HepG2 (cell line): ENCODE results near the gene PLEKHG2. TPM values are rescaled to one million over a fixed set of nuclear protein-coding genes. Genes with fewer than 3 reads are reported as not detected.
A peak's percentile ranks its signal among the peaks of the same experiment; 100 is the strongest.

Source experiments
- ELF1 ChIP-seq: sonication (generic); formaldehyde crosslinking; IDR thresholded peaks from 2 replicates; pipeline ENCODE4 v1.4.0; 2020; ENCODE audit warnings: missing genetic modification reagents
- GABPB1 ChIP-seq: IDR thresholded peaks from 2 replicates; pipeline ENCODE4 v1.6.1; 2016; ENCODE audit warnings: mild to moderate bottlenecking, missing genetic modification reagents, moderate library complexity, missing compliant biosample characterization
- HIVEP1 ChIP-seq: sonication (generic); formaldehyde crosslinking; IDR thresholded peaks from 2 replicates; pipeline ENCODE4 v1.4.0; 2020; ENCODE audit warnings: mild to moderate bottlenecking, missing genetic modification reagents
- KLF12 ChIP-seq: sonication (generic); formaldehyde crosslinking; IDR thresholded peaks from 2 replicates; pipeline ENCODE4 v1.4.0; 2020; ENCODE audit warnings: missing genetic modification reagents, borderline replicate concordance
- MBD4 ChIP-seq: IDR thresholded peaks from 2 replicates; pipeline ENCODE4 v1.6.1; 2012; ENCODE audit warnings: low read length, inconsistent platforms, borderline replicate concordance
- PAF1 ChIP-seq: IDR thresholded peaks from 2 replicates; pipeline ENCODE4 v1.6.1; 2016; ENCODE audit warnings: missing genetic modification reagents, missing compliant biosample characterization
- RAD21 ChIP-seq: fragments of 450-650 bp; formaldehyde crosslinking; IDR thresholded peaks from 2 replicates; pipeline ENCODE4 v1.5.0; 2020; ENCODE audit warnings: mild to moderate bottlenecking
- REL ChIP-seq: sonication (generic); formaldehyde crosslinking; conservative IDR thresholded peaks from 2 replicates; pipeline ENCODE4 v1.8.0; 2022; ENCODE audit warnings: mild to moderate bottlenecking, missing genetic modification reagents, moderate library complexity
- RFXANK ChIP-seq: IDR thresholded peaks from 2 replicates; pipeline ENCODE4 v1.6.1; 2016
- STAT5B ChIP-seq: sonication (generic); formaldehyde crosslinking; IDR thresholded peaks from 2 replicates; pipeline ENCODE4 v1.4.0; 2020; ENCODE audit warnings: missing genetic modification reagents
- XRCC5 ChIP-seq: fragments of 200-400 bp; formaldehyde crosslinking; optimal IDR thresholded peaks from 2 replicates; pipeline ENCODE3; 2017; ENCODE audit warnings: mild to moderate bottlenecking, low read length
- ZBTB10 ChIP-seq: sonication (generic); formaldehyde crosslinking; IDR thresholded peaks from 2 replicates; pipeline ENCODE4 v1.4.0; 2020; ENCODE audit warnings: missing genetic modification reagents, borderline replicate concordance
- ZNF10 ChIP-seq: sonication (generic); formaldehyde crosslinking; IDR thresholded peaks from 2 replicates; pipeline ENCODE4 v1.4.0; 2020; ENCODE audit warnings: mild to moderate bottlenecking, low read depth, missing genetic modification reagents, borderline replicate concordance
- ZNF225 ChIP-seq: sonication (generic); formaldehyde crosslinking; IDR thresholded peaks from 2 replicates; pipeline ENCODE4 v1.4.0; 2020; ENCODE audit warnings: mild to moderate bottlenecking, missing genetic modification reagents
- ZNF263 ChIP-seq: sonication (generic); formaldehyde crosslinking; IDR thresholded peaks from 2 replicates; pipeline ENCODE4 v1.4.0; 2020; ENCODE audit warnings: missing genetic modification reagents
- ZNF292 ChIP-seq: sonication (generic); formaldehyde crosslinking; IDR thresholded peaks from 2 replicates; pipeline ENCODE4 v1.8.1; 2022; ENCODE audit warnings: mild to moderate bottlenecking, low read depth, missing genetic modification reagents, borderline replicate concordance
- ZNF414 ChIP-seq: sonication (generic); formaldehyde crosslinking; IDR thresholded peaks from 2 replicates; pipeline ENCODE4 v1.5.0; 2020; ENCODE audit warnings: missing genetic modification reagents
- ZNF432 ChIP-seq: sonication (generic); formaldehyde crosslinking; IDR thresholded peaks from 2 replicates; pipeline ENCODE4 v1.5.0; 2020; ENCODE audit warnings: missing genetic modification reagents, mild to moderate bottlenecking, borderline replicate concordance
- ZNF577 ChIP-seq: sonication (generic); formaldehyde crosslinking; IDR thresholded peaks from 2 replicates; pipeline ENCODE4 v1.4.0; 2020; ENCODE audit warnings: mild to moderate bottlenecking, low read depth, missing genetic modification reagents, borderline replicate concordance
- ZNF879 ChIP-seq: sonication (generic); formaldehyde crosslinking; IDR thresholded peaks from 2 replicates; pipeline ENCODE4 v1.8.1; 2023; ENCODE audit warnings: missing genetic modification reagents
- polyA plus RNA-seq, 8 experiments: library from polyadenylated mRNA; depleted of rRNA in 3 of 8; stranded (reverse) in 7 of 8; unstranded in 1 of 8; fragments of >200 nt; fragmentation: Illumina TruSeq in 4 of 8; extraction: Trizol in 4 of 8; gene quantifications; 2 replicates each; pipeline versions ENCODE4 v1.2.1 to v1.2.3, GENCODE V29; 2011 to 2016; ENCODE audit warnings: low read depth in 4 of 8, missing spikeins in 1 of 8, mixed read lengths in 1 of 8; ENCODE audit not compliant: insufficient read depth in 1 of 8
- total RNA-seq, 5 experiments: library from RNA; depleted of rRNA; stranded (reverse); fragments of >200 nt; fragmentation: Illumina TruSeq; extraction: Trizol; gene quantifications; 2 replicates each; pipeline ENCODE4 v1.2.3, GENCODE V29; 2016; ENCODE audit warnings: low read depth in 1 of 5
- TF ChIP-seq, protein P1 (sequence below): sonication (generic); formaldehyde crosslinking; IDR thresholded peaks from 2 replicates; pipeline ENCODE4 v1.4.0; 2020; ENCODE audit warnings: missing genetic modification reagents
- TF ChIP-seq, protein P2 (sequence below): sonication (generic); formaldehyde crosslinking; IDR thresholded peaks from 2 replicates; pipeline ENCODE4 v1.8.0; 2023; ENCODE audit warnings: mild to moderate bottlenecking, missing genetic modification reagents

The PLEKHG2 gene
- total and polyA plus RNA-seq, 2 of the 13 experiments (the other 11 are each of a cell fraction or from before 2014, with no cell fraction given), result 3.6 to 6.8 TPM

DNA sequence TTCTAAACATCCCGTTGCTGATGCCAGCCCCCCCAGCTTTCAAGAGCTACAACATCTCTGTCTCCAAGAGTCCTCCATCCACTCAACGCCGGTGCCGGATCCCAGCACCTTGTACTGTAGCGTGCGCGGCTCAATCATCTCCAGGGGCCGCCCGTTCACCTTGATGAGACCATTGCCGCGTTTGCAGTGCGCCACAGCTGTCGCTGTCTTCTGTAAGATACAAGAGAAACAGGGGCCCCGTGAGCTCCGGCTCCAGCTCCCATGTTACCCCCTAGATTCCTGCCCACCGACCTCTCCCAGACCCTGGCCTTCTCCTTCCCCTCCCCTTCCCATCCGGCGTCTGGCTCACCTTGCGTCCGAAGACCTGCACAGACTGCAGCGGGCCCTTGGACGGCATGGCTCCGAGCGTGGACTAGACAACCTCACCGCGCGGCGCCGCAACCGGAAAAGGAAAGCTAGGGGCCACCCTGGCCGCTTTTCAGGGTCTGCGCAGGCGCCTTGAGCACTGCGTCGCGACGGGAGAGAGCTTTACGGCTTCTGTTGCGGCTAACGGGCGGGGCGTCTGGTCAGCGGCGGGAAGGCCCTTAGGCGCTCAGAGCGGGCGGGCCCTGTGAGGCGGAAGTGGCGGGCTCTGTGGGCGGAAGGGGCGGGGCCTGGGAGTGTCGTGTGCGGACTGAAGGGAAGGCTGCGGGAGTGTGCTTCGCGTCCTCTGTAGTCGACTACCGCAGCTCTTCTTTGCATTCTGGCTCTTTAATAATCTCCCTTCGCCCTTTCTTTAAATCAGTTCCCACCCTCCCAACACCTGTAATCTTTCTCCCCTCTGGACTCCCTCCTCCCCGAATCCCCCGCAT, 23.3 kb downstream of the PLEKHG2 start, which contains the start of gene RPS16 (continued):
- TF ChIP-seq ZNF10 (no peak), ZNF292 (CRISPR knock-in tag) (no peak), ZNF879 (CRISPR knock-in tag) (no peak), ZNF414 (peak; percentile 52; the same call in 1 of the 2 replicates), MBD4 (no peak), ZNF432 (no peak), XRCC5 (no peak), REL (CRISPR knock-in tag) (peak; percentile 84; the same call in 1 of the 2 replicates), ELF1 (CRISPR knock-in tag) (peak; percentile 95), ZBTB10 (CRISPR knock-in tag) (no peak), STAT5B (CRISPR knock-in tag) (no peak), HIVEP1 (peak; percentile 51), ZNF577 (CRISPR knock-in tag) (0 out of 2 replicates have a peak, but pooled peaks have one; percentile 7), KLF12 (0 out of 2 replicates have a peak, but pooled peaks have one; percentile 27), PAF1 (CRISPR knock-in tag) (no peak), RAD21 (CRISPR knock-in tag) (no peak; the same call in none of the 2 replicates), GABPB1 (peak; percentile 99), RFXANK (CRISPR knock-in tag) (0 out of 2 replicates have a peak, but pooled peaks have one; percentile 72), ZNF225 (CRISPR knock-in tag) (peak; percentile 97), ZNF263 (CRISPR knock-in tag) (0 out of 2 replicates have a peak, but pooled peaks have one; percentile 39)
- TF ChIP-seq, protein P1, sequence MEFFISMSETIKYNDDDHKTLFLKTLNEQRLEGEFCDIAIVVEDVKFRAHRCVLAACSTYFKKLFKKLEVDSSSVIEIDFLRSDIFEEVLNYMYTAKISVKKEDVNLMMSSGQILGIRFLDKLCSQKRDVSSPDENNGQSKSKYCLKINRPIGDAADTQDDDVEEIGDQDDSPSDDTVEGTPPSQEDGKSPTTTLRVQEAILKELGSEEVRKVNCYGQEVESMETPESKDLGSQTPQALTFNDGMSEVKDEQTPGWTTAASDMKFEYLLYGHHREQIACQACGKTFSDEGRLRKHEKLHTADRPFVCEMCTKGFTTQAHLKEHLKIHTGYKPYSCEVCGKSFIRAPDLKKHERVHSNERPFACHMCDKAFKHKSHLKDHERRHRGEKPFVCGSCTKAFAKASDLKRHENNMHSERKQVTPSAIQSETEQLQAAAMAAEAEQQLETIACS (CRISPR knock-in tag), result no peak
- TF ChIP-seq, protein P2, sequence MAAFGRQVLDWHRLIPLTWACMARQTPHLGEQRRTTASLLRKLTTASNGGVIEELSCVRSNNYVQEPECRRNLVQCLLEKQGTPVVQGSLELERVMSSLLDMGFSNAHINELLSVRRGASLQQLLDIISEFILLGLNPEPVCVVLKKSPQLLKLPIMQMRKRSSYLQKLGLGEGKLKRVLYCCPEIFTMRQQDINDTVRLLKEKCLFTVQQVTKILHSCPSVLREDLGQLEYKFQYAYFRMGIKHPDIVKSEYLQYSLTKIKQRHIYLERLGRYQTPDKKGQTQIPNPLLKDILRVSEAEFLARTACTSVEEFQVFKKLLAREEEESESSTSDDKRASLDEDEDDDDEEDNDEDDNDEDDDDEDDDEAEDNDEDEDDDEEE, result no peak
